HepG2 (cell line): ENCODE measurements around the gene DNALI1. TPM values are rescaled to one million over a fixed set of nuclear protein-coding genes. Genes with fewer than 3 reads are reported as not detected.
A peak's percentile ranks its signal among the peaks of the same experiment; 100 is the strongest.

Experiments used
- ATAC-seq: fragments of 200-7000 bp; cut with Tn5 transposase; 3 replicates; pipeline ENCODE4 v1.9.1; 2020; ENCODE audit warnings: mild to moderate bottlenecking, moderate library complexity
- BruUV-seq: library from RNA; stranded (reverse); fragments of 400-500 nt; replicated peaks from 2 replicates; lab custom pipeline; 2021; lab: Mats Ljungman, UMichigan
- CTCF ChIA-PET: fragments of 300-600 bp; formaldehyde crosslinking; extraction: SDS; loops from one replicate; lab custom pipeline; 2021; ENCODE audit warnings: low total read pairs, inconsistent platforms, low intra/inter-chr PET ratio; lab: Yijun Ruan, JAX
- POLR2A ChIA-PET: fragments of 350-600 bp; sonication (Branson Sonifier 250); formaldehyde crosslinking; loops from one replicate; lab custom pipeline; 2020; ENCODE audit warnings: antibody characterized with exemption, inconsistent platforms; lab: Yijun Ruan, JAX
- DNase-seq: peaks from one replicate; pipeline ENCODE4 v3.0.0-alpha.2; 2015; ENCODE audit warnings: low spot score
- FAIRE-seq: peaks from 3 replicates; lab custom pipeline; 2011; peaks lifted over from hg19 to GRCh38; lab: Jason Lieb, UNC
- H2AFZ ChIP-seq: one replicate; pipeline ENCODE4 v1.6.1; 2011; ENCODE audit warnings: low read length, inconsistent platforms
- H3K27ac ChIP-seq: fragments of 300-600 bp; 3 replicates; pipeline ENCODE4 v1.8.0; 2011; ENCODE audit warnings: mixed run types, mild to moderate bottlenecking, mixed read lengths, low read length, inconsistent platforms; ENCODE audit not compliant: insufficient read depth; ENCODE audit errors: extremely low read length
- H3K27me3 ChIP-seq, 2 experiments: fragments of 200-600 bp in 1 of 2; 2 replicates in 1 of 2; 3 replicates in 1 of 2; pipeline versions ENCODE4 v1.6.0 to v1.8.0; 2011; ENCODE audit warnings: low read length in 2 of 2, mild to moderate bottlenecking in 2 of 2, moderate library complexity in 2 of 2, inconsistent platforms in 1 of 2; ENCODE audit not compliant: insufficient read depth in 2 of 2, control insufficient read depth in 1 of 2
- H3K36me3 ChIP-seq, 2 experiments: fragments of 200-600 bp in 1 of 2; replicated peaks in 1 of 2; 2 replicates in 1 of 2; 3 replicates in 1 of 2; pipeline versions ENCODE4 v1.5.1 to v1.8.0; 2011; ENCODE audit warnings: low read length in 2 of 2, inconsistent platforms in 1 of 2; ENCODE audit not compliant: insufficient read depth in 2 of 2, control insufficient read depth in 1 of 2
- H3K4me1 ChIP-seq: 2 replicates; pipeline ENCODE4 v1.5.1; 2012; ENCODE audit warnings: low read length, inconsistent platforms; ENCODE audit not compliant: insufficient read depth
- H3K4me2 ChIP-seq: 2 replicates; pipeline ENCODE4 v1.6.0; 2011; ENCODE audit warnings: low read depth, low read length, inconsistent platforms
- H3K4me3 ChIP-seq, 3 experiments: fragments of 200-600 bp in 1 of 3; sonication (generic), shearing (Covaris generic) in 1 of 3; replicated peaks in 1 of 3; 2 replicates each; pipeline ENCODE4 v1.5.1; 2011 to 2016; ENCODE audit warnings: low read length in 3 of 3, inconsistent platforms in 2 of 3, low read depth in 2 of 3, mild to moderate bottlenecking in 2 of 3, control low read depth in 1 of 3, mixed read lengths in 1 of 3; ENCODE audit not compliant: insufficient read depth in 1 of 3
- H3K79me2 ChIP-seq: one replicate; pipeline ENCODE4 v1.6.1; 2011; ENCODE audit warnings: low read length, inconsistent platforms; ENCODE audit not compliant: insufficient read depth
- H3K9ac ChIP-seq: 2 replicates; pipeline ENCODE4 v1.6.0; 2011; ENCODE audit warnings: mild to moderate bottlenecking, low read depth, low read length, inconsistent platforms; ENCODE audit not compliant: insufficient read depth
- H3K9me3 ChIP-seq: 2 replicates; pipeline ENCODE4 v1.5.1; 2012; ENCODE audit warnings: mild to moderate bottlenecking, low read length
- H4K20me1 ChIP-seq: 2 replicates; pipeline ENCODE4 v1.6.0; 2011; ENCODE audit warnings: inconsistent platforms, mild to moderate bottlenecking, low read length, moderate library complexity; ENCODE audit not compliant: insufficient read depth
- ASH2L ChIP-seq: fragments of 300-600, 200-600 bp; sonication (generic); IDR thresholded peaks from 2 replicates; pipeline ENCODE4 v1.7.0; 2017; ENCODE audit warnings: low read depth, mild to moderate bottlenecking, moderate library complexity, mixed read lengths, low read length; ENCODE audit not compliant: insufficient read length
- CEBPB ChIP-seq: IDR thresholded peaks from 2 replicates; pipeline ENCODE4 v1.6.1; 2011; ENCODE audit warnings: low read depth, low read length, improper control_type of control experiment, borderline replicate concordance
- TERF1 ChIP-seq: sonication (generic); formaldehyde crosslinking; IDR thresholded peaks from 2 replicates; pipeline ENCODE4 v1.8.0; 2022; ENCODE audit warnings: mild to moderate bottlenecking, missing genetic modification reagents, moderate library complexity
- WGBS: methylation state at CpG from one replicate; pipeline ENCODE4 v1.1.6; 2017; ENCODE audit warnings: low lambda C conversion rate; 5-methylcytosine and 5-hydroxymethylcytosine counted together
- in situ Hi-C: cut with HindIII; loops from 2 replicates; pipeline ENCODE4 v1.10.0; 2017; ENCODE audit warnings: low pct_unique_long_range_greater_than_20kb; ENCODE audit not compliant: extremely low pct_ligation_motif_present
- intact Hi-C: fragments of 100-400 bp; cut with micrococcal nuclease; formaldehyde crosslinking; loops from one replicate; pipeline ENCODE4 v1.10.0; 2022; ENCODE audit not compliant: unreplicated experiment
- polyA plus RNA-seq, 8 experiments: library from polyadenylated mRNA; depleted of rRNA in 3 of 8; stranded (reverse) in 7 of 8; unstranded in 1 of 8; fragments of >200 nt; fragmentation: Illumina TruSeq in 4 of 8; extraction: Trizol in 4 of 8; gene quantifications; 2 replicates each; pipeline versions ENCODE4 v1.2.1 to v1.2.3, GENCODE V29; 2011 to 2016; ENCODE audit warnings: low read depth in 4 of 8, missing spikeins in 1 of 8, mixed read lengths in 1 of 8; ENCODE audit not compliant: insufficient read depth in 1 of 8
- total RNA-seq, 5 experiments: library from RNA; depleted of rRNA; stranded (reverse); fragments of >200 nt; fragmentation: Illumina TruSeq; extraction: Trizol; gene quantifications; 2 replicates each; pipeline ENCODE4 v1.2.3, GENCODE V29; 2016; ENCODE audit warnings: low read depth in 1 of 5

DNALI1 gene
- total and polyA plus RNA-seq, 2 of the 13 experiments (the other 11 are each of a cell fraction or from before 2014, with no cell fraction given) = 0.42 to 0.70 TPM

- no peak for TF ChIP-seq ASH2L
These were observed 10.3 kb downstream of the DNALI1 start (continued) for GRCh38 chr1:37567023-37567422.

DNA sequence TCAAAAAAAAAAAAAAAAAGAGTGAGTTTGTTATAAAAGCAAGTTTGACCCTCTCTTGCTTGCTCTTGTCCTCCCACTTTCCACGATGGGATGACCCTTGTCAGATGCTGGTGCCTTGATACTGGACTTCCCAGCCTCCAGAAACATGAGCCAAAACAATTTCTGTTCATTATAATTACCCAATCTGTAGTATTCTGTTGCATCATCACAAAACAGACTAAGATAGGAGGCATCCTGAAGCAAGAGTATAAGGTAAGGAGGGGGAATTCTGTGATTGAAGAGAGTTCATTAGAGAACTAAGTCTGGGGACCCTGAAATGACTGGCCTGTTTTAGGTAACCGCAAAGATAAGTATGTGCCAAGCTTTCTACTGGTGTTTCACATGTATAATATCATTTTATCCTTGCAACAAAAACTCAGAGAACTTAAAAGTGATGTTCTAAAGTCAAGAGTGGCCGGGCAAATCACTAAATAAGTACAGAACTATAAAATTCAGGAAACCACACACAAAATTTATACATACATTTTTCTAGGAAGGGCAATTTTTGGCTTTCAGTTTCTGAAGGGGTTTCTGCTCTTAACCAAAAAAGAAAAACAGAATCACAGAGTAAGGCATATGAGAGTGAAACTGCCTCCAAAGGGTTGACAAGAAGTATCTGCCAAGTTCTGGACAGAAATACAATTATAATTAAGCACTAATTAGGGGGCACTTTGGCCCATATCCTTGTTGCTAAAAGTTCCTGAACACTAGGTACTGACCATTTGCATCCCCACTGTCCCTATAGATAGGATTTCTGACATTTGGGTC lies 14.0 kb downstream of the DNALI1 start:
- no TSS peak for BruUV-seq
- Histone ChIP-seq H3K9me3 (no peaks in the 10 kb centered on the region), H3K4me3 (no peak overlapping the region), H3K27ac (no peak overlapping the region), H2AFZ (no peak overlapping the region), H3K4me2 (no peak overlapping the region), H3K79me2 (no peaks in the 10 kb centered on the region), H3K9ac (no peak overlapping the region), H3K4me1 (no peaks in the 10 kb centered on the region), H3K27me3 (no peaks in the 10 kb centered on the region), H4K20me1 (no peaks in the 10 kb centered on the region), H3K36me3 (peaks cover 45 to 94% of the 10 kb centered on the region in 2 experiments)
- TF ChIP-seq TERF1 (CRISPR knock-in tag) (no peak), CEBPB (peak; percentile 49; the same call in 1 of the 2 replicates)
- FAIRE-seq (no peak), DNase-seq (no peak), ATAC-seq (no peak)
- intact Hi-C loops (no loop called here), in situ Hi-C loops (no loop called here)
- ChIA-PET POLR2A (no interaction called here), CTCF (no interaction called here)
- 97% methylated on average over 3 of the region's 3 CpGs for WGBS
